GM12878 (cell line): ENCODE measurements around the gene MEAK7. TPM values are rescaled to one million over a fixed set of nuclear protein-coding genes. Genes with fewer than 3 reads are reported as not detected.

Experiments
- ATAC-seq: fragments of 200-7000 bp; cut with Tn5 transposase; 3 replicates; pipeline ENCODE4 v1.9.1; 2020; ENCODE audit warnings: mild to moderate bottlenecking, moderate library complexity
- BruUV-seq: library from RNA; stranded (reverse); fragments of 400-500 nt; replicated peaks from 2 replicates; lab custom pipeline; 2021; lab: Mats Ljungman, UMichigan
- CTCF ChIA-PET: fragments of 300-600 bp; sonication (Branson Sonifier 250); formaldehyde crosslinking; extraction: SDS; loops from one replicate; lab custom pipeline; 2021; ENCODE audit warnings: inconsistent platforms; lab: Yijun Ruan, JAX
- POLR2A ChIA-PET: fragments of 350-600 bp; formaldehyde crosslinking; extraction: SDS; loops from one replicate; lab custom pipeline; 2021; ENCODE audit warnings: inconsistent platforms; lab: Charles Lee
- RAD21 ChIA-PET: fragments of 300-600 bp; sonication (Branson Sonifier 250); formaldehyde crosslinking; loops from one replicate; lab custom pipeline; 2023; ENCODE audit warnings: antibody characterized with exemption; ENCODE audit not compliant: unreplicated experiment; lab: Charles Lee
- SMC1A ChIA-PET: fragments of 300-600 bp; sonication (Branson Sonifier 250); formaldehyde crosslinking; loops from one replicate; lab custom pipeline; 2023; ENCODE audit not compliant: unreplicated experiment, uncharacterized antibody; lab: Charles Lee
- DNase-seq: peaks from one replicate; pipeline ENCODE4 v3.0.0-alpha.2; 2011; ENCODE audit warnings: low read depth, low spot score
- FAIRE-seq: peaks from 3 replicates; lab custom pipeline; 2011; peaks lifted over from hg19 to GRCh38; lab: Jason Lieb, UNC
- H2AFZ ChIP-seq: 2 replicates; pipeline ENCODE4 v1.6.0; 2011; ENCODE audit warnings: low read depth, low read length, control low read depth; ENCODE audit not compliant: control insufficient read depth
- H3K27ac ChIP-seq: 2 replicates; pipeline ENCODE4 v1.5.1; 2011; ENCODE audit warnings: control low read depth; ENCODE audit not compliant: control insufficient read depth, insufficient read depth
- H3K27me3 ChIP-seq, 2 experiments: replicated peaks in 1 of 2; 2 replicates each; pipeline versions ENCODE4 v1.6.0 to v1.6.1; 2011; ENCODE audit warnings: low read length in 1 of 2; ENCODE audit not compliant: control insufficient read depth in 2 of 2, insufficient read depth in 2 of 2
- H3K36me3 ChIP-seq, 2 experiments: 2 replicates each; pipeline ENCODE4 v1.5.1; 2011; ENCODE audit warnings: low read length in 1 of 2; ENCODE audit not compliant: control insufficient read depth in 2 of 2, insufficient read depth in 2 of 2
- H3K4me1 ChIP-seq: 2 replicates; pipeline ENCODE4 v1.6.1; 2011; ENCODE audit warnings: mild to moderate bottlenecking, low read length, moderate library complexity, mixed read lengths; ENCODE audit not compliant: control insufficient read depth, insufficient read depth
- H3K4me2 ChIP-seq: 2 replicates; pipeline ENCODE4 v1.6.0; 2011; ENCODE audit warnings: control low read depth; ENCODE audit not compliant: control insufficient read depth, insufficient read depth
- H3K4me3 ChIP-seq: fragments of 200-600 bp; sonication (generic); 2 replicates; pipeline ENCODE4 v1.5.1; 2016
- H3K79me2 ChIP-seq: 2 replicates; pipeline ENCODE4 v1.6.0; 2011; ENCODE audit warnings: low read length; ENCODE audit not compliant: control insufficient read depth, insufficient read depth
- H3K9ac ChIP-seq: 2 replicates; pipeline ENCODE4 v1.8.0; 2011; ENCODE audit warnings: low read length, control low read depth, mixed read lengths; ENCODE audit not compliant: control insufficient read depth, insufficient read depth
- H3K9me3 ChIP-seq: replicated peaks from 3 replicates; pipeline ENCODE4 v1.5.1; 2011; ENCODE audit warnings: mild to moderate bottlenecking, low read length; ENCODE audit not compliant: control insufficient read depth, insufficient read depth
- H4K20me1 ChIP-seq: 2 replicates; pipeline ENCODE4 v1.6.0; 2011; ENCODE audit not compliant: control insufficient read depth, insufficient read depth
- ATF7 ChIP-seq: fragments of 450-650 bp; IDR thresholded peaks from 2 replicates; pipeline ENCODE4 v1.6.1; 2016; ENCODE audit warnings: low read depth, mild to moderate bottlenecking
- CEBPB ChIP-seq, 2 experiments: fragments of 150-350 bp in 1 of 2; IDR thresholded peaks; 2 replicates each; pipeline ENCODE4 v1.6.1; 2012 to 2014; ENCODE audit warnings: low read depth in 2 of 2, low read length in 2 of 2, borderline replicate concordance in 1 of 2, inconsistent platforms in 1 of 2
- EP300 ChIP-seq, 2 experiments: fragments of 150-350 bp in 1 of 2; IDR thresholded peaks; 2 replicates each; pipeline ENCODE4 v1.6.1; 2011 to 2012; ENCODE audit warnings: low read depth in 2 of 2, low read length in 2 of 2, borderline replicate concordance in 1 of 2, improper control_type of control experiment in 1 of 2, inconsistent platforms in 1 of 2; ENCODE audit not compliant: control insufficient read depth in 1 of 2
- FOS ChIP-seq: IDR thresholded peaks from 3 replicates; pipeline ENCODE4 v1.6.1; 2011; ENCODE audit warnings: borderline replicate concordance; ENCODE audit not compliant: insufficient read length; ENCODE audit errors: extremely low read depth
- GATAD2B ChIP-seq: fragments of 450-650 bp; conservative IDR thresholded peaks from 2 replicates; pipeline ENCODE4 v1.6.1; 2017; ENCODE audit warnings: low read depth, mild to moderate bottlenecking, moderate library complexity
- KAT2A ChIP-seq: conservative IDR thresholded peaks from 2 replicates; pipeline ENCODE4 v1.6.1; 2011; ENCODE audit warnings: low read depth, low read length; ENCODE audit not compliant: control insufficient read depth
- NR2F1 ChIP-seq: fragments of 450-650 bp; conservative IDR thresholded peaks from 2 replicates; pipeline ENCODE4 v1.6.1; 2017; ENCODE audit warnings: mild to moderate bottlenecking
- PKNOX1 ChIP-seq: fragments of 450-650 bp; IDR thresholded peaks from 2 replicates; pipeline ENCODE4 v1.6.1; 2016; ENCODE audit warnings: mild to moderate bottlenecking
- RELB ChIP-seq: fragments of 450-650 bp; IDR thresholded peaks from 2 replicates; pipeline ENCODE4 v1.6.1; 2017; ENCODE audit warnings: low read depth, mild to moderate bottlenecking, moderate library complexity
- RFX5 ChIP-seq: IDR thresholded peaks from 2 replicates; pipeline ENCODE4 v1.6.1; 2011; ENCODE audit warnings: low read depth, low read length, improper control_type of control experiment
- TARDBP ChIP-seq: IDR thresholded peaks from 2 replicates; pipeline ENCODE4 v1.6.1; 2016; ENCODE audit warnings: borderline replicate concordance
- TCF12 ChIP-seq: IDR thresholded peaks from 2 replicates; pipeline ENCODE4 v1.6.1; 2011; ENCODE audit warnings: low read depth, mild to moderate bottlenecking, low read length
- YY1 ChIP-seq: IDR thresholded peaks from 2 replicates; pipeline ENCODE4 v1.6.1; 2011; ENCODE audit warnings: low read depth, mild to moderate bottlenecking, low read length
- WGBS: methylation state at CpG from one replicate; pipeline ENCODE4 v1.1.6; 2016; ENCODE audit warnings: low lambda C conversion rate; ENCODE audit not compliant: insufficient replicate concordance, insufficient coverage; ENCODE audit errors: missing lambda C conversion rate; 5-methylcytosine and 5-hydroxymethylcytosine counted together
- in situ Hi-C: fragments of 300-500 bp; cut with MboI; formaldehyde crosslinking; loops from 9 replicates; pipeline ENCODE4 v1.14.3; 2018; ENCODE audit warnings: mixed read lengths
- intact Hi-C: fragments of 100-400 bp; cut with micrococcal nuclease; formaldehyde crosslinking; loops from one replicate; pipeline ENCODE4 v1.14.2; 2022; ENCODE audit not compliant: unreplicated experiment
- polyA plus RNA-seq, 11 experiments: library from polyadenylated mRNA; depleted of rRNA in 4 of 11; unstranded in 6 of 11; stranded (reverse) in 5 of 11; fragments of >200 nt; fragmentation: Nextera tagmentation in 4 of 11; fragmentation: Illumina TruSeq in 1 of 11; extraction: Ambion mirVana in 4 of 11; extraction: Trizol in 1 of 11; gene quantifications; 1 replicate in 1 of 11; 2 replicates in 10 of 11; pipeline versions ENCODE4 v1.2.1 to v1.2.3, GENCODE V29; 2011 to 2016; ENCODE audit warnings: inconsistent platforms in 2 of 11, missing spikeins in 2 of 11, low read depth in 1 of 11
- total RNA-seq, 4 experiments: library from RNA; depleted of rRNA in 3 of 4; stranded (reverse); fragments of >200 nt in 3 of 4; fragmentation: Illumina TruSeq in 1 of 4; extraction: Trizol in 1 of 4; gene quantifications; 2 replicates each; pipeline versions ENCODE4 v1.2.1 to v1.2.3, GENCODE V29; 2013 to 2021

Gene MEAK7
- total and polyA plus RNA-seq, 10 of the 15 experiments (the other 5 are each of a cell fraction or from before 2014, with no cell fraction given): 1.4 to 11.9 (median 6.4) TPM

- TF ChIP-seq CEBPB (IDR thresholded peaks at IDR 0.05; ENCODE audit: borderline replicate concordance in 1 of 2, low read depth in 2 of 2, low read length in 2 of 2) (no peak), TCF12 (no peak), GATAD2B (no peak), ATF7 (no peak), NR2F1 (no peak), RELB (no peak)
- BruUV-seq: no TSS peak
- ChIA-PET CTCF (no interaction called here), POLR2A (no interaction called here), SMC1A (interaction anchor here (1.5 kb wide), 1 partner anchor 9 kb away, joined by 3 read pairs; no protein-coding TSS in a partner anchor), RAD21 (no interaction called here)
- no peaks in the 10 kb centered on the region for H3K36me3 ChIP-seq
- in situ Hi-C loops: no loop called here
- H3K27ac ChIP-seq: no peak overlapping the region
- ATAC-seq (no peak), FAIRE-seq (no peak), DNase-seq (no peak)
- no peak overlapping the region for H3K4me3 ChIP-seq
- H3K9me3 ChIP-seq: peaks cover 8% of the 10 kb centered on the region
- WGBS: 55% methylated on average over 5 of the region's 5 CpGs
- H3K9ac ChIP-seq: no peak overlapping the region
- H4K20me1 ChIP-seq: no peaks in the 10 kb centered on the region
- peaks cover 6% of the 10 kb centered on the region for H3K4me1 ChIP-seq
- intact Hi-C loops: no loop called here
- no peaks in the 10 kb centered on the region for H3K79me2 ChIP-seq
- H2AFZ ChIP-seq: no peak overlapping the region
- no peaks in the 10 kb centered on the region for H3K27me3 ChIP-seq
- H3K4me2 ChIP-seq: no peak overlapping the region
Measured at GRCh38 chr16:84530590-84530989, 26.1 kb upstream of the MEAK7 start.

GRCh38 chr16:84529607-84530006, 25.1 kb upstream of the MEAK7 start:
- intact Hi-C loops (no loop called here), in situ Hi-C loops (no loop called here)
- Histone ChIP-seq H3K27ac (no peak overlapping the region), H3K36me3 (no peaks in the 10 kb centered on the region), H4K20me1 (no peaks in the 10 kb centered on the region), H2AFZ (no peak overlapping the region), H3K79me2 (no peaks in the 10 kb centered on the region), H3K9me3 (peaks cover 8% of the 10 kb centered on the region), H3K4me2 (no peak overlapping the region), H3K9ac (no peak overlapping the region), H3K4me3 (no peak overlapping the region), H3K4me1 (peaks cover 6% of the 10 kb centered on the region), H3K27me3 (no peaks in the 10 kb centered on the region)
- RAD21 ChIA-PET: no interaction called here
- no TSS peak for BruUV-seq
- no peak for DNase-seq
- ATAC-seq: no peak
- 36% methylated on average over 3 of the region's 3 CpGs for WGBS
- CTCF ChIA-PET: interaction anchor here (0.6 to 1.5 kb wide), 4 partner anchors 9 to 15 kb away, joined by 3 read pairs; no protein-coding TSS in a partner anchor
- POLR2A ChIA-PET: interaction anchor here (0.7 kb wide), 1 partner anchor 62 kb away, joined by 3 read pairs; no protein-coding TSS in a partner anchor
- no peak for FAIRE-seq
- SMC1A ChIA-PET: interaction anchor here (0.6 to 1.5 kb wide), 3 partner anchors 10 to 56 kb away, joined by 3 to 4 read pairs (median 3); no protein-coding TSS in a partner anchor
- TF ChIP-seq KAT2A (no peak), EP300 (IDR thresholded peaks at IDR 0.05; ENCODE audit: borderline replicate concordance in 1 of 2, control insufficient read depth in 1 of 2, low read depth in 2 of 2, low read length in 2 of 2) (no peak), RELB (no peak), RFX5 (no peak), YY1 (no peak), FOS (no peak), PKNOX1 (no peak), TARDBP (no peak)
